HepG2 (cell line): Measurements from ENCODE around the gene MYL6. TPM values are rescaled to one million over a fixed set of nuclear protein-coding genes. Genes with fewer than 3 reads are reported as not detected.

ENCODE experiments used
- ATAC-seq: fragments of 200-7000 bp; cut with Tn5 transposase; 3 replicates; pipeline ENCODE4 v1.9.1; 2020; ENCODE audit warnings: mild to moderate bottlenecking, moderate library complexity
- BruUV-seq: library from RNA; stranded (reverse); fragments of 400-500 nt; replicated peaks from 2 replicates; lab custom pipeline; 2021; lab: Mats Ljungman, UMichigan
- CTCF ChIA-PET: fragments of 300-600 bp; formaldehyde crosslinking; extraction: SDS; loops from one replicate; lab custom pipeline; 2021; ENCODE audit warnings: low total read pairs, inconsistent platforms, low intra/inter-chr PET ratio; lab: Yijun Ruan, JAX
- POLR2A ChIA-PET: fragments of 350-600 bp; sonication (Branson Sonifier 250); formaldehyde crosslinking; loops from one replicate; lab custom pipeline; 2020; ENCODE audit warnings: antibody characterized with exemption, inconsistent platforms; lab: Yijun Ruan, JAX
- DNase-seq: peaks from one replicate; pipeline ENCODE4 v3.0.0-alpha.2; 2015; ENCODE audit warnings: low spot score
- FAIRE-seq: peaks from 3 replicates; lab custom pipeline; 2011; peaks lifted over from hg19 to GRCh38; lab: Jason Lieb, UNC
- H2AFZ ChIP-seq: one replicate; pipeline ENCODE4 v1.6.1; 2011; ENCODE audit warnings: low read length, inconsistent platforms
- H3K27ac ChIP-seq: fragments of 300-600 bp; 3 replicates; pipeline ENCODE4 v1.8.0; 2011; ENCODE audit warnings: mixed run types, mild to moderate bottlenecking, mixed read lengths, low read length, inconsistent platforms; ENCODE audit not compliant: insufficient read depth; ENCODE audit errors: extremely low read length
- H3K27me3 ChIP-seq, 2 experiments: fragments of 200-600 bp in 1 of 2; 2 replicates in 1 of 2; 3 replicates in 1 of 2; pipeline versions ENCODE4 v1.6.0 to v1.8.0; 2011; ENCODE audit warnings: low read length in 2 of 2, mild to moderate bottlenecking in 2 of 2, moderate library complexity in 2 of 2, inconsistent platforms in 1 of 2; ENCODE audit not compliant: insufficient read depth in 2 of 2, control insufficient read depth in 1 of 2
- H3K36me3 ChIP-seq, 2 experiments: fragments of 200-600 bp in 1 of 2; replicated peaks in 1 of 2; 2 replicates in 1 of 2; 3 replicates in 1 of 2; pipeline versions ENCODE4 v1.5.1 to v1.8.0; 2011; ENCODE audit warnings: low read length in 2 of 2, inconsistent platforms in 1 of 2; ENCODE audit not compliant: insufficient read depth in 2 of 2, control insufficient read depth in 1 of 2
- H3K4me1 ChIP-seq: 2 replicates; pipeline ENCODE4 v1.5.1; 2012; ENCODE audit warnings: low read length, inconsistent platforms; ENCODE audit not compliant: insufficient read depth
- H3K4me2 ChIP-seq: 2 replicates; pipeline ENCODE4 v1.6.0; 2011; ENCODE audit warnings: low read depth, low read length, inconsistent platforms
- H3K4me3 ChIP-seq, 3 experiments: fragments of 200-600 bp in 1 of 3; sonication (generic), shearing (Covaris generic) in 1 of 3; replicated peaks in 1 of 3; 2 replicates each; pipeline ENCODE4 v1.5.1; 2011 to 2016; ENCODE audit warnings: low read length in 3 of 3, inconsistent platforms in 2 of 3, low read depth in 2 of 3, mild to moderate bottlenecking in 2 of 3, control low read depth in 1 of 3, mixed read lengths in 1 of 3; ENCODE audit not compliant: insufficient read depth in 1 of 3
- H3K79me2 ChIP-seq: one replicate; pipeline ENCODE4 v1.6.1; 2011; ENCODE audit warnings: low read length, inconsistent platforms; ENCODE audit not compliant: insufficient read depth
- H3K9ac ChIP-seq: 2 replicates; pipeline ENCODE4 v1.6.0; 2011; ENCODE audit warnings: mild to moderate bottlenecking, low read depth, low read length, inconsistent platforms; ENCODE audit not compliant: insufficient read depth
- H3K9me3 ChIP-seq: 2 replicates; pipeline ENCODE4 v1.5.1; 2012; ENCODE audit warnings: mild to moderate bottlenecking, low read length
- H4K20me1 ChIP-seq: 2 replicates; pipeline ENCODE4 v1.6.0; 2011; ENCODE audit warnings: inconsistent platforms, mild to moderate bottlenecking, low read length, moderate library complexity; ENCODE audit not compliant: insufficient read depth
- BORCS8-MEF2B ChIP-seq: sonication (generic); formaldehyde crosslinking; IDR thresholded peaks from 2 replicates; pipeline ENCODE4 v1.8.0; 2022; ENCODE audit warnings: mild to moderate bottlenecking, missing genetic modification reagents
- RBAK ChIP-seq: sonication (generic); formaldehyde crosslinking; IDR thresholded peaks from 2 replicates; pipeline ENCODE4 v1.5.1; 2020; ENCODE audit warnings: mild to moderate bottlenecking, missing genetic modification reagents
- SP140L ChIP-seq: sonication (generic); formaldehyde crosslinking; IDR thresholded peaks from 2 replicates; pipeline ENCODE4 v1.4.0; 2020; ENCODE audit warnings: missing genetic modification reagents, borderline replicate concordance
- ZBTB3 ChIP-seq: sonication (generic); formaldehyde crosslinking; IDR thresholded peaks from 2 replicates; pipeline ENCODE4 v1.4.0; 2020; ENCODE audit warnings: low read depth, mild to moderate bottlenecking, moderate library complexity, missing genetic modification reagents, borderline replicate concordance
- ZNF652 ChIP-seq: IDR thresholded peaks from 2 replicates; pipeline ENCODE4 v1.6.1; 2016; ENCODE audit warnings: low read depth, borderline replicate concordance
- ZNF713 ChIP-seq: sonication (generic); formaldehyde crosslinking; IDR thresholded peaks from 2 replicates; pipeline ENCODE4 v1.4.0; 2020; ENCODE audit warnings: mild to moderate bottlenecking, missing genetic modification reagents
- WGBS: methylation state at CpG from one replicate; pipeline ENCODE4 v1.1.6; 2017; ENCODE audit warnings: low lambda C conversion rate; 5-methylcytosine and 5-hydroxymethylcytosine counted together
- in situ Hi-C: cut with HindIII; loops from 2 replicates; pipeline ENCODE4 v1.10.0; 2017; ENCODE audit warnings: low pct_unique_long_range_greater_than_20kb; ENCODE audit not compliant: extremely low pct_ligation_motif_present
- intact Hi-C: fragments of 100-400 bp; cut with micrococcal nuclease; formaldehyde crosslinking; loops from one replicate; pipeline ENCODE4 v1.10.0; 2022; ENCODE audit not compliant: unreplicated experiment
- polyA plus RNA-seq, 8 experiments: library from polyadenylated mRNA; depleted of rRNA in 3 of 8; stranded (reverse) in 7 of 8; unstranded in 1 of 8; fragments of >200 nt; fragmentation: Illumina TruSeq in 4 of 8; extraction: Trizol in 4 of 8; gene quantifications; 2 replicates each; pipeline versions ENCODE4 v1.2.1 to v1.2.3, GENCODE V29; 2011 to 2016; ENCODE audit warnings: low read depth in 4 of 8, missing spikeins in 1 of 8, mixed read lengths in 1 of 8; ENCODE audit not compliant: insufficient read depth in 1 of 8
- total RNA-seq, 5 experiments: library from RNA; depleted of rRNA; stranded (reverse); fragments of >200 nt; fragmentation: Illumina TruSeq; extraction: Trizol; gene quantifications; 2 replicates each; pipeline ENCODE4 v1.2.3, GENCODE V29; 2016; ENCODE audit warnings: low read depth in 1 of 5
- TF ChIP-seq, protein P1 (sequence below): IDR thresholded peaks from 2 replicates; pipeline ENCODE4 v1.6.1; 2012; ENCODE audit warnings: inconsistent platforms
- TF ChIP-seq, protein P2 (sequence below), 2 experiments: fragments of 450-650 bp in 1 of 2; sonication (generic) in 1 of 2; formaldehyde crosslinking; IDR thresholded peaks; 2 replicates each; pipeline versions ENCODE4 v1.5.0 to v1.8.0; 2020 to 2022; ENCODE audit warnings: mild to moderate bottlenecking in 1 of 2, missing genetic modification reagents in 1 of 2

MYL6 gene
- total and polyA plus RNA-seq, 2 of the 13 experiments (the other 11 are each of a cell fraction or from before 2014, with no cell fraction given) = 1,127 to 1,192 TPM

DNA sequence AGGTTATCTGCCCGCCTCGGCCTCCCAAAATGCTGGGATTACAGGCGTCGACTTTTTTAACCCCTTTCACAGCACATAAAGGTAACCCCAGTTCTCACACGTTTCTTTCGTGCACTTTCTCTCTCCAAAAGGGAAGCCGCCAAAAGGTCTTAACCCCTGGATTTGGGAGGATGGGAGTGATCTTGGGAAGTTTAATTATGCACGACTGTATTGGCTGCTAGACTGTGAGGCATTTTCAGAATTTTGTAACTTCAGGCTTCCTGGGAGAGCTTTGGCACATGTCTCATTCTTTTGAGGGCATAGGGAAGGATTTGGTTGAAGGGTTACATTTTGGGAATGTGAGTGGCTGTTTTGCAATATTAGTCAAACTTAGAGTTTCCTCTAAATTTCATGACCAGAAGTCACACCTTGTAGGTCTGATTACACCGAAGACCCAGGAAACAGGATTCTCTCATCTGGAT is 32.6 kb downstream of the MYL6 start:
- peak overlapping the region; percentile 76 to 94 (median 93) for H3K4me3 ChIP-seq
- no TSS peak for BruUV-seq
- peak overlapping the region; percentile 74 for H3K27ac ChIP-seq
- no peaks in the 10 kb centered on the region; a peak in 1 of 5 replicates for H3K27me3 ChIP-seq
- H3K9ac ChIP-seq = peak overlapping the region; percentile 76
- in situ Hi-C loops (loop anchor here (5.0 to 10.0 kb wide), 2 partner anchors 67 to 274 kb away; partner anchors contain the start of genes ANKRD52 and SPRYD4), intact Hi-C loops (loop anchor here (5.0 kb wide), 2 partner anchors 33 to 272 kb away; partner anchors contain the start of gene MYL6)
- H4K20me1 ChIP-seq = no peaks in the 10 kb centered on the region
- ChIA-PET CTCF (interaction anchor here (1.1 to 2.7 kb wide), 5 partner anchors 33 to 72 kb away, joined by 3 to 49 read pairs (median 3); partner anchors contain the start of genes ANKRD52, ESYT1, MYL6 and MYL6B), POLR2A (interaction anchor here (0.7 to 3.6 kb wide), 5 partner anchors 9 to 73 kb away, joined by 4 to 48 read pairs (median 22); partner anchors contain the start of genes ESYT1, MYL6, RNF41 and ZC3H10)
- peaks cover 34% of the 10 kb centered on the region for H3K4me1 ChIP-seq
- peaks cover 18% of the 10 kb centered on the region for H3K79me2 ChIP-seq
- peak overlapping the region; percentile 76 for H2AFZ ChIP-seq
- no peaks in the 10 kb centered on the region for H3K9me3 ChIP-seq
- DNase-seq = no peak
- no peak for FAIRE-seq
- H3K36me3 ChIP-seq = peaks cover 0 to 7% of the 10 kb centered on the region in 2 experiments; a peak in 1 of 5 replicates
- TF ChIP-seq RBAK = no peak
- TF ChIP-seq, protein P1, sequence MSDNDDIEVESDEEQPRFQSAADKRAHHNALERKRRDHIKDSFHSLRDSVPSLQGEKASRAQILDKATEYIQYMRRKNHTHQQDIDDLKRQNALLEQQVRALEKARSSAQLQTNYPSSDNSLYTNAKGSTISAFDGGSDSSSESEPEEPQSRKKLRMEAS = peak; percentile 22; the same call in 1 of the 2 replicates
- TF ChIP-seq ZNF652 (CRISPR knock-in tag) = peak; percentile 76; the same call in 1 of the 2 replicates
- 0 out of 2 replicates have a peak, but pooled peaks have one; percentile 5 for TF ChIP-seq BORCS8-MEF2B (CRISPR knock-in tag)
- 0 out of 2 replicates have a peak, but pooled peaks have one; percentile 8 for TF ChIP-seq ZNF713 (CRISPR knock-in tag)
- TF ChIP-seq SP140L (CRISPR knock-in tag) = no peak
- TF ChIP-seq, protein P2, sequence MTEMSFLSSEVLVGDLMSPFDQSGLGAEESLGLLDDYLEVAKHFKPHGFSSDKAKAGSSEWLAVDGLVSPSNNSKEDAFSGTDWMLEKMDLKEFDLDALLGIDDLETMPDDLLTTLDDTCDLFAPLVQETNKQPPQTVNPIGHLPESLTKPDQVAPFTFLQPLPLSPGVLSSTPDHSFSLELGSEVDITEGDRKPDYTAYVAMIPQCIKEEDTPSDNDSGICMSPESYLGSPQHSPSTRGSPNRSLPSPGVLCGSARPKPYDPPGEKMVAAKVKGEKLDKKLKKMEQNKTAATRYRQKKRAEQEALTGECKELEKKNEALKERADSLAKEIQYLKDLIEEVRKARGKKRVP (CRISPR knock-in tag; IDR thresholded peaks at IDR 0.05) = 0 out of 4 replicates have a peak, but pooled peaks of 1 of the 2 experiments have one; percentile 2
- TF ChIP-seq ZBTB3 = 0 out of 2 replicates have a peak, but pooled peaks have one; percentile 10
- WGBS = 19% methylated on average over 9 of the region's 9 CpGs
- ATAC-seq = no peak
- H3K4me2 ChIP-seq = peak overlapping the region; percentile 86
